HG02852 (cell line): ENCODE data around the gene COL18A1.
"Not testable (repeated sequence)": the region's sequence is repeated elsewhere in the genome, so short reads cannot be mapped to it uniquely, and the experiment has no call there.

ENCODE experiments used
- ATAC-seq: cut with Tn5 transposase; IDR thresholded peaks from one replicate; pipeline ENCODE4 v1.9.1; 2021; ENCODE audit warnings: mild to moderate bottlenecking, moderate library complexity; ENCODE audit not compliant: unreplicated experiment

The COL18A1 gene

DNA sequence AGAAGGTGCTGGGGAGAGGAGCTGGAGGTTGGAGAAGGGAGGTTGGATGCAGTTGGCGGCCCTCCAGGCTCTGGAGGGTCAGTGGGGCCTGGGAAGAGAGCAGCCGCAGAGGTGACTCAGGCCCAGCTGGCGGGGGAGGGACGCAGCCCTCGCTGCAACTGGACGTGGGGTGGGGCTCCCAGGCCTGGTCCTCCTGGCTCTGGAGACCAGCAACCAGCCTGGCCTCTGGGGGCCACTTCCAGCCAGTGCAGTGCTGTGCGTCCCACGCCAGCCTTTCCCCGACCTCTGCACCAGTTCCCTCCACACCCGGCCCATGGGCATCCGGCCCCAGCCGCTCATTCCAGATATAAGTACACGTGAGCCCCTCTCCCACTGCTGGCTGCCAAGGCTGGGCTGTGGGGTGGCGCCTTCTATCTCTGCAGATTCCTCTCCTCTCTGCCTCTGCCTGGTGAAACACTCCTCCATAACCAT is 38.0 kb upstream of the COL18A1 start:
- no peak for ATAC-seq

DNA sequence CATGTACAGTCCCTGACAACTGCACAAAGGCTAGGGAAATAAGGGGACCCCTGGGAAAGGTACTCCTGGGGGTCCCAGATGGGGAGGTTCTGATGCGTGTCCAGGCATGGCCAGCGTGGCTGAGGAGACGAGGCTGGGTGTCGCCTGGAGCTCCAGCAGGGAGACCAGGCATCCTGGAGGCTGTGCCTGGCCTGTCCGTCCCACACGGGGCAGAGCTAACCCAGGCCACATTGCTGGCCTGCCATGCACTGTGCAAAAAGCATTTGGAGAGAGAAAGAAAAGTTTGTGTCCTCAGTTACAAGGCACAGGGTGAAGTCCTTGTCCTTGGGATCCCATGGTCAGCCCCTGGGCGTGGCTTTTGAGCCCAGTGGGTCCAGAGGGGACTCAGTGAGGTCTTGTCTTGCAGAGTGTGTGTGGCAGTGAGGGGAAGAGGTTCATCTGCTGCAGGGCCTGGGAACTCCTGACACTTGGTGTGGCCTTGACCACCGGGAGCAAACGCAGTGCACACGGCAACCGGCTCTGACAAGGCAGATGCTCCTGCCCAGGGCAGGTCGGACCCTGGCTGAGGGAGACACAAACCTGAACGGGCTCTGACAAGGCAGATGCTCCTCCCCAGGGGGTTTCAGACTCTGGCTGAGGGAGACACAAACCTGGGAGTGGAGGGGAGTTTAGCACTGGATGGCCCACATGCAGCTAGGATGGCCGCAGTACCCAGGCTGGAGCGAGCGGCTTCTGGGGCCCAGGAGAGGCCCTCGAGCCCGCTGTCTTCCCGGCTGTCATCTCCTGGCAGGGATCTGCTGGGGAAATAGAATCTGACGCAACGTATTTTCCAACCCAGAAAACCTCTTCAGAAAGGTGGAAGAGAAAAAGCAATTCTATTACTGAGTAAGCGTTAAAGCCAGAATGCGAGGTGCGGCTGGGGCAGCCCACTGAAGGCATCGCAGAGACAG is 37.3 kb upstream of the COL18A1 start:
- no peak for ATAC-seq

DNA sequence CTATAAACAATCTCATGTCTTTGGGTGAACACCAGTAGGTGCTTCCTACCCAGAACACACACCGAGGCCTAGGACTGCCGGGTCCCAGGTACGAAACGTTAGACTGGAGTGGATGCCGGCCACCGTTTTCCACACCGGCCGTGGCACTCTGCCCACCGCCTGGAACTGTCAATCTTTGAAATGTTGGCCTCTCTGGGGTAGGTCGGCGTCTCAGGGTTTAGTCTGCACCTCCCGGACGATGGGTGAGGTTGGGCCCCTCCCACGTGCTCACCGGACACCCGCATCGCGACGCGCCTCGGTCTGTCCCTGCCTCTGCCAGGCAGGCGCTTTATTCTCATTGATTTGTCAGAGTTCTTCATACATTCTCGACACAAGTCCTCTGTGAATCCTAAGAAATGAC is 35.9 kb upstream of the COL18A1 start:
- ATAC-seq: not testable (repeated sequence)

DNA sequence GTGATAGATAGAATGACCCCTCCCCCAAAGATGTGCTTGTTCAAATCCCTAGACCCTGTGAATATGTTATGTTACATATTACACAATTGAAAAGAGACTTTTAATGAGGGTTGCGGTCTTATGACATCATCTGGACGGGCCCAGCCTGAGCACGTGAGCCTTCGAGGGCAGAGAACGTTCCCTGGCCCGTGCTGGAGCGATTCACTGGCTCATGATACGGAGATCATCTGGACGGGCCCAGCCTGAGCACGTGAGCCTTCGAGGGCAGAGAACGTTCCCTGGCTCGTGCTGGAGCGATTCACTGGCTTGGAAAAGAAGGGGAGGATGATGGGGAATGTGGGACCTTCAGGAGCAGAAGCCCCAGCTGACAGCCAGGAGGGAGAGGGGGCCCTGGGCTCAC is 34.4 kb upstream of the COL18A1 start:
- ATAC-seq: no peak

DNA sequence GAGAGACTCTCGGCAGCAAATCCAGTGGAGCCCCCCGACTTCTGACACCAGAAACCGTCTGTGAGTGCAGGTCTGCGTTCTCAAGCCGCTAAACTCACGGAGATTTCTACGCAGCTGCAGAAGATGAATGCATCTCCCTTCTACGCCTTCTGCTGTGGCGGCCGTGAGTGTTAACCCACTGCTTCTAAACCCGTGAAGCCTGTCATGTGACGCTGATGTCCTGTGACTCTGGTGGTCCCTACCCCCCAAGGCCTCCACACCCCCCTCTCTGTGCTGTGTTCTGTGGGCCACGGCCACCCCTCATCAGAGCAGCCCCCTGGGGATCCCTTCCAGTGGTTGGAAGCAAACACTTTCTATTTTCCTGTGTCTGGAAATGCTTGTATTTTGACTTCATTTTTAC is 33.9 kb upstream of the COL18A1 start:
- no peak for ATAC-seq

DNA sequence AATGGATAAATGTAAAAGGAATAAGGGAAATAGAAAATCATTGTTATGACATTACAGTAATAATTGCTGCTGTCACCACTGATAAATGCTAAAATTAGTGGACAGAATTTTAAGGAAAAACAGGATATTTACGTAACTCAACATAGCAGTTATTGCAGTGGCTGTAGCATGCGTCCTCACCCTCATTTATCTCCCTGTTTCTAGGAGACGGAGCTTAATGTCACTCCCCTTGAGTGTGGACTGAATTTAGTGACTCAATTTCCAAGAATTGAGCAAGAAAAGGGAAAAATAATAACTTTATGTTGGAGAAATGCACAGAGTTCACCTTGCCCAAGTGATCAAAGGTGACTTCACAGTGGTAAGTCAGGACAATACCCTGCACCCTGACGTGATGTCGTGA is 33.3 kb upstream of the COL18A1 start:
- no peak for ATAC-seq

DNA sequence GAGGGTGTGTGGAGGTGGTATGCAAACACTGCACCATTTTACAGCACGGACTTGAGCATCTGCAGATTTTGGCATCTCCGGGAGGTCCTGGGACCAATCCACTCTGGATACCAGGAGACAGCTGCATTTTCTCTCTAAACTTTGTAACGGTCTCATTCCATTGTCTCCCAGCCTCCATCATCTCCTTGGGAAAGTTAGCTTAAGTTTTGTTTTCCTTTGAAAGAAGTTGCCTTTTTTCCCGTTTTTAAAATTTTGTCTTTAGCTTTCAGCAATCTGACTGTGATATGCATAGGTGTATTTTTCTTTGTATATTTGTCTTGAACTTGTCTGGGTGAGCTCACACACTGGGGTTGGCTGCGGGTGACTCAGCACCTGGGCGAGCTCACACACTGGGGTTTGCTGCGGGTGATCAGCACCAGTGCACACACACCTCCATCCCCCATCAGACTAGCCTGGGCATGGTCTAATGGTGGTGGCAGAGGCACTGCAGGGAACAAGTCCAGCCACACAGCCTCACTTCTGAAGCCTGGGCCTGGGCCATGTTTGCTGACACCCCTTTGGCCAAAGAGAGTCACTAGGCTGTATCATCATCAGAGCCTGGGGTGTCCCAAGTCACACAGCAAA is 32.1 kb upstream of the COL18A1 start:
- no peak for ATAC-seq

DNA sequence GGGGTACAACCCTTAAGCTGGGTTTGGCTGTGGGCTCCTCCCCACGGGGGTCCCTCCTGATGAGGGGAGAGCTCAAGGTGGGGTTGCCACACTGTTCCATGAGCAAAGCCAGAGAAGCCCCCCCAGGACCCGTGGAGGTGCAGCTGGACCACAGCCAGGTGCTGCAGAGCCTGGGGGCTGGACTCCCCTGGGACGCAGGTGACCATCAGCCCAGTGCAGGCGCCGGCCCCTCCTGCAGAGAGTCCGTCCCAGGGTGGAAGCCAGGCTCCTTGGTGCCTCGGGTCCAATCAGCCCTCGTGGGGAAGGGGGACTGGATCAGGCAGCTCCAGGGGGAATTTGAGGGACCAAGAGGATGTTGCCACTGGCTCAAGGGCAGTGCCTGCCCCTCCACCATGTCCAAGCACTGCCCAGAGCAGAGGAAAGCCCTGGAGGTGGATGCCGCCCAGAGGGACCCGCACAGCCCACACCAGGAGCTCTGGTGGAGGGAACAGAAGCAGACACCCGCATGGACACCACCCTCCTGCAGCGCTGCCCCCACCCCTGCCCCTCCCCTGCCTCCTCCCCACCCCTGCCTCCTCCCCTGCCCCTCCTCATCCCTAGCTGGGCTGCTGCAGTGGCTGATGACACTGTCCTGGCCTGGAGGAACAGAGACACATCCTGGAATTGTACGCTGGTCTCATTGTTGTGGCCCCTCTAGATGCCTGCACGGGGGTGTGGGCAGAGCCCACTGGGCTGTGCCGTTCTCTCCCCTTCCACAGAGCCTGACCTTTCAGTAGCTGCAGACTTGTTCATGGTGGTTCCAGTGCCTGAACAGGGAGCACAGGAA is 30.8 kb upstream of the COL18A1 start:
- ATAC-seq: no peak

DNA sequence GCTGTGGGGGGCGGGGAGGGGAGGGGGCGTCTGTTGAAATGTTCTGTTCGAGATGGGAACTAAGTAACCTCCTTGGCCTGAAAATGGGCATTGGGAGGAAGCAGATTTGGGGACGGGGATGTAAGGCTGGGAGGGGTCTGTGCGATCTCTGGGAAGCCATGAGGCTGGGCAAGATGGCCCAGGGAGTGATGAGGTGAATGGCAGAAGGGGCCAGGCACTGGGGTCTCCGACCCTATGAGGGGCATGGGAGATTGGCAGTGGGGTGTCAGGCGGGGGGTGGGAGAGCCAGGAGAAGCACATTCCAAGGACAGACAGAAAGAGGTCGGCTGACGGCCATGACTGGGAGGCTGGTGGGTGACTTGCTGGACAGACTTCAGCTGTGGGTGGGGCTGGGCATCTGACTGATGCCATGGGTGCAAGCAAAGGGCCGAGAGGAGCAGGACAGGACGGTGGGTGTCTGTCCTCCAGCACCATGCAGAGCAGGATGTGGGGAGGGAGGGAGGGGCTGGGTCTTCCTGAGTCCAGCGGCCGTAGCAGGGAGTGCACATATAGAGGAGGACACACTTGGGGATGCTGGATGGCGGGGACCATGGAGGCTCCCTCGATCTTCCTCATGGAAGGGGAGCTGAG is 30.0 kb upstream of the COL18A1 start:
- ATAC-seq: no peak

DNA sequence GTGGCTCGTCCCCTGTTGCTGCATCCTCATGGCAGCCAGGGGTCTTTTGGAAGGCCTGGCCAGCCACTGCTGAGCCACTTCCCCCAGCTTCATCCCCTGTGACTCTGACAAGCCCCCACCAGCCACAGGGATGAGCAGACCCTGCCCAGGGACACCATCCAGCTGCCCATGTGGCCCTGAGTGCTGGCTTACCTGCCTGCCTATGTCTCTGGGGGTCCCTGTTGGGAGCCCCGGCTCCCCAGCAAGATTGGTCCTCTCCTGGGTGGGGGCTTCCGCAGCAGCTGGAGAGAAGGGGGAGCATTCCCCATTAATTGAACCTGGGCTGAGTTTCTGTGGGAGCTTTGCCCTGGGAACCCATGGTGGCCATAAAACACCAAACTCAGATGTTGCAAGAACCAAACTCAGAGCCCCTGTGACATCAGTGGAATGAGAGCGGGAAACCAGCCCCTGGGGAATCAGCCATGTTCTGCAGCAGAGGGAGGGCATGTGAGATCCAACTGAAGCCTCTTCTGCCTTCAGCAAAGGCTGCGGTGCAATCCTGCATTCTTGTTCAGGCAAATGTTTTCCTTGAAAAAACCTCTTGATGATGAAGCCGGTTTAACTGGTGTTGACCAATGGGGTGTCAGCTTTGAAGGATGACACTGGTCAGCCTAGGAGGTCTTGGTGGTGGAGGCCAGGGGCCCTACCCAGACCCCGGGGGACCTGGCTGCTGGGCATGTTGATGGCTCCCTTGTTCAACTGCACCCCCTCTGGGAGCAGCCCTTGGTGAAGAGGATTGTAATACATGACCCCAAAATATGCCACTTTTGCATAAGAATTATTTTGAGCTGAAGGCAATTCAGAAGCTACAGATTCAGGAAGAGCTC is 28.3 kb upstream of the COL18A1 start:
- no peak for ATAC-seq

DNA sequence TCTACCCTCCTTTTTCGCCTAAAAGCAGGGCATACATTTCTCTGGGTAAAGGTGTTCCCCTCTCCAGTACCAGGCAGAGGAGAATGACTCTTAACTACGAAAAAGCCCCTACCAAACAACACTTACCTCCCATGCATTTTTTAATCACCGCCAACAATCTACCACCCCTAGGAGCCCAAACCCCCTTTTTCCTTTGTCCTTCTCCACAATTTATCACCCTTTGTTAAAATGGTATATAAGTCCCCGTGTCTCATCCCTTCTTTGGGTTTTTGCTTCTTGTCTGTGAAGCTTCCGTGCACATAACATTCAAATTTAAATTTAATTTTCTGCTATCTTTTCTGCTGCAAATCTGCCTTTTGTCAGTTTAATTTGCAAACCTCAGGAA is 27.6 kb upstream of the COL18A1 start:
- ATAC-seq: no peak

DNA sequence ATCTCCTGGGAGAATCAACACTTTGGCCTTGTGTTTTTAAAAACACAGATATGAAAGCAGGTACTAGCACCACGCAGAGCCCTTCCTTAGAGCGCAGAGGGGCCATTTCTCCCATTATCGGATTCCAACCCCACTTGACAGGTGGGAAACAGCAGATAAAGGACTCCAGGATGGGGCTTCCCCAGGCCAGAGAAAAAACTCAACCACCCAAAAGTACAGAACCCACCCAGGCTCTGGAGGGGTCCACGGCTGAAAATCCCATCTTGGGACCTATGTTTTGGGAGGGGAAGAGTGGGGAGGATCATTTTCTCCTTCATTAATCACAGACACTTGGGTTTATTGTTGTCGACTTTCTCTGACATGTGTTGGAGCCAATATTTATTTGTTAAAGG is 27.1 kb upstream of the COL18A1 start:
- no peak for ATAC-seq

DNA sequence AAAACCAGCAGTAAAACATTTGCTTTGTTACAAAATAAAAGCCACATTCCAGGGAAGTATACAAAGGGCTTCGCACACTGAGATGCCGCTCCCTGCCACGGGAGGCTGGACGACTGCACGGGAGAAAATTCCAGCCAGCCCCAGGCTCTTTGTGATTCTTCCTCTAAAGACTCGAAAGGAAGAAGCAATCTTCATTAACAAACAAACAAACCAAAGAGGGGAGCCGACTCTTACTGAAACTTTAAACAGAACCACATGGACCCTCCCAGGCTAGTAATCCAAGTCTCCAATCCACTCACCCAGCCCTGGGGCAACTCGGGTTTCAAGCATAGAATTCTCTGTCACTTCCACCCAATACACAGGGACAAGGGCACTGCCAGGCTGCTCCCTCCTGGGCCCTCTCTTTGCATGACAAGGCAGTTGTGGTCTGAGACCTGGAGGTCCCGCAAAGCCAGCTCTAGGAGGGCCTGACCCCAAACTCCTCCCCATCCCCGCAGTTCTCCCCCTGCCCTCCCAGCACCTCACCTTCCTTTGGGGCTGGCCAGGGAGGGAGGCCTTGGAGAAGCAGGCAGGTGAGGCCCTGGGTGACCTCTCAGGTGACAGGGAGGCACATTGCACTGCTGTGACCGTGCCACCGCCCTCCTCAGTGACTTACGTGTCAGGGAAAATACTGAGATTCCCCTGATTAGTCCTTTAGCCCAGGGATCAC is 26.6 kb upstream of the COL18A1 start:
- ATAC-seq: no peak

DNA sequence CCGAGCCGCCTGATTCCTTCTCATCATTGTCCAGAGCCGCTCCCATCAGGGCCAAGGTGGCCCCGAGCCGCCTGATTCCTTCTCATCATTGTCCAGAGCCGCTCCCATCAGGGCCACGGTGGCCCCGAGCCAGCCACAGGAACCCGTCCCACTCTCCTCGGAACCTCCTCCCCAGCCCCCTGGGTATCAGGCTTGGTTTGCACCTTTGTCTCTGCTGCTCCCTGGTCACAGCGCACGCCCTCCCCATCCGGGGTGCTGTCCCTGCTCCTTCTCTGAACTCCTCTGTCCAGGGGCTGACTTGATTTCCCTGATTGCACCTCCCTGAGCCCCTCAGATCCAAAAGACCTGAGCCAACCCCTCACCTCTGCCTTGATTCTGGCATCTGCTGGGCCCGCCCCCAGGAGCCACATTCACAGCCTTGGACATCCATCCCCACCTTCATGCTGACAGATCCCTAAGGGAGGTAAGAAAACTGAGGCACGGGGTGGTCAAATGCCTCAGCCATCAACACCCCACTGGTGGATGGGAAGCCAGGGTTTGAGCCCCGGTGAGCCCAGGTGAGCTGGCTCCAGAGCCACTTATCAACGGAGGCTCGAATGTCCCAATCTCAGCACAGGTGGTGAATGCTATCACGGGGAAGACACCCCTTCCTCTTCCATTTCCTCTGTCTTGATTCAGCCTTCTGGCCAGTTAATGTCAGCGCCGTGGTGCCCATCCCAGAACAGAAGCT is 25.6 kb upstream of the COL18A1 start:
- no peak for ATAC-seq

DNA sequence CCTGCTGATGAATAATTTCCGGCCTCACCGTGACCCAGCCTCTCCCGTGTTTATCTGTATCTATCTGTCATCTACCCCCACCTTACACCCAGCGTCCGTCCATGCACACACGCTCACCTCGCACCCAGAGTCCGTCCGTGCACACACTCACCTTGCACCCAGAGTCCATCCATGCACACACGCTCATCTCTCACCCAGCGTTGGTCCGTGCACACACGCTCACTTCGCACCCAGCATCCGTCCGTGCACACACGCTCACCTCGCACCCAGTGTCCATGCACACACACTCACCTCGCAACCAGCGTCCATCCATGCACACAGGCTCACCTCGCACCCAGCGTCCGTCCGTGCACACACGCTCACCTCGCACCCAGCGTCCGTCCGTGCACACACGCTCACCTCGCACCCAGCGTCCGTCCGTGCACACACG is 25.0 kb upstream of the COL18A1 start:
- ATAC-seq: no peak

DNA sequence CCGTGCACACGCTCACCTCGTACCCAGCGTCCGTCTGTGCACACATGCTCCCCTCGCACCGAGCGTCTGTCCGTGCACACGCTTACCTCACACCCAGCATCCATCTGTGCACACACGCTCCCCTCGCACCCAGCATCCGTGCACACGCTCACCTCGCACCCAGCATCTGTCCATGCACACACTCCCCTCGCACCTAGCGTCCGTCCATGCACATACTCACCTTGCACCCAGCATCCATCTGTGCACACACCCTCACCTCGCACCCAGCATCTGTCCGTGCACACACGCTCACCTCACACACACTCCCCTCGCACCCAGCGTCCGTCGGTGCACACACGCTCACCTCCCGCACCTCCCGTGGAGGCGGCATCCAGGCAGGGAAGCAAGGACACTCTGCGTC is 24.4 kb upstream of the COL18A1 start:
- ATAC-seq: no peak

DNA sequence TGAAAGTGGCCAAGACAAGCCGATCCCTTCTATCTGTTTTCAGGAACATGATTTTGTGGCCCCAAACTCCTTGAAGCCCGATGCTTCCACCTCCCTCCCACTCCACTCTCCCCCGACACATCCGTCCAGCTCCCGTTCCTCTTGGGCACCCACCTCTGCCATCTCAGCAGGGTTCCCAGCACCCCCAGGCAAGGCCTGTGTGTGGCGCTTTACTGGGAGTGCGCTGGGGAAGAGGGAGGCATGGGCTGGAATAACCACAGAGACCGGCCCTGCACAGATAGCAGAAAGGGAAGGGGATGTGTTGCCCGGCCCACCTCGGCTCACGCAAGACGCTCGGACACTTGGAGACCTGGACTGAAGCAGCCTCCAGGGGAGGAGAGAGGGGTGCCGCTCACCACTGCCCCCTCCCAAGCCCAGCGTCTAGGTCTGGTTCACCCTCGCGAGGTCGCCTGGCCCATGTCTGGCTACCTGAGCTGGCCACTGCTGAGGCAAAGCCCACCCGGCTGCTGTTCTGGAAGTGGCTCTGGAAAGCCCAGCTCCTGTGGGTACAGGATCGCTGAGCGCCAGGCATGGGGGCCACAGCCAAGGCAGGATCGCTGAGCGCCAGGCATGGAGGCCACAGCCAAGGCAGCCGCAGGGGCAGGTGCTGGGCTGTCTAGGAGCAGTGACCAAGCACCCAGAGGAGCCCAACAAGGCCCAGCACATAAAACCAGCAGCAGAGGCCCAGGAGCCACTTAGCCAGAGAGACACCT is 23.8 kb upstream of the COL18A1 start:
- ATAC-seq: no peak
